Adrenal gland (tissue), 12 donors: ENCODE data around the gene EHBP1. TPM values are rescaled to one million over a fixed set of nuclear protein-coding genes. Genes with fewer than 3 reads are reported as not detected.

ENCODE experiments used
- DNase-seq, 7 donors: peaks; one replicate each; pipeline ENCODE4 v3.0.0-alpha.2; 2019 to 2020
- H3K27ac ChIP-seq, 5 donors: fragments of 200-600 bp; sonication (generic) in 4 of 5; 1 replicate in 3 of 5; 2 replicates in 2 of 5; pipeline versions ENCODE4 v1.5.1 to v1.8.0; 2016 to 2020; ENCODE audit warnings: mild to moderate bottlenecking in 1 of 5
- H3K27me3 ChIP-seq: fragments of 200-600 bp; 2 replicates; pipeline ENCODE4 v1.8.0; 2021
- H3K36me3 ChIP-seq, 2 donors: fragments of 200-600 bp; replicated peaks in 1 of 2; 1 replicate in 1 of 2; 2 replicates in 1 of 2; pipeline versions ENCODE4 v1.5.1 to v1.8.0; 2018 to 2022
- H3K4me1 ChIP-seq, 2 donors: fragments of 200-600 bp; replicated peaks in 1 of 2; 1 replicate in 1 of 2; 2 replicates in 1 of 2; pipeline versions ENCODE4 v1.5.1 to v1.8.0; 2018 to 2021
- H3K4me3 ChIP-seq, 4 donors: fragments of 200-600 bp; sonication (generic) in 3 of 4; one replicate each; pipeline ENCODE4 v1.5.1; 2016 to 2018
- H3K9me3 ChIP-seq, 3 donors: fragments of 200-600 bp; sonication (generic) in 1 of 3; replicated peaks in 1 of 3; 1 replicate in 2 of 3; 2 replicates in 1 of 3; pipeline versions ENCODE4 v1.5.1 to v1.8.0; 2016 to 2021
- CTCF ChIP-seq, 6 experiments: fragments of 450-650 bp in 4 of 6; fragments of 200-600 bp in 2 of 6; sonication (generic) in 1 of 6; IDR thresholded peaks; 1 replicate in 5 of 6; 2 replicates in 1 of 6; pipeline versions ENCODE4 v1.5.1 to v1.8.0; 2016 to 2021; ENCODE audit warnings: antibody characterized with exemption in 6 of 6, mild to moderate bottlenecking in 2 of 6, moderate library complexity in 1 of 6
- POLR2A ChIP-seq, 2 donors: fragments of 450-650 bp; IDR thresholded peaks; one replicate each; pipeline ENCODE4 v1.6.1; 2017; ENCODE audit warnings: antibody characterized with exemption in 2 of 2, mild to moderate bottlenecking in 2 of 2, moderate library complexity in 1 of 2
- WGBS, 4 donors: extraction: QIAGEN DNeasy Blood & Tissue Kit in 2 of 4; methylation state at CpG; one replicate each; pipeline versions ENCODE4 v1.1.5 to v1.1.7; 2013 to 2017; 5-methylcytosine and 5-hydroxymethylcytosine counted together
- intact Hi-C, 2 donors: fragments of 100-400 bp; cut with DNase I; formaldehyde crosslinking; loops; one replicate each; pipeline versions ENCODE4 v1.14.1 to v1.15.0; 2022 to 2023
- polyA plus RNA-seq, 3 donors: library from polyadenylated mRNA; stranded (reverse); fragments of 200-250 nt in 2 of 3; fragments of 350-450 nt in 1 of 3; fragmentation: Illumina TruSeq in 1 of 3; extraction: RNeasy Lipid Tissue Mini Kit (QIAGEN cat#74804) in 1 of 3; gene quantifications; one replicate each; pipeline ENCODE4 v1.2.3, GENCODE V29; 2013 to 2014
- total RNA-seq, 9 donors: library from RNA; depleted of rRNA in 4 of 9; stranded (reverse); fragments of >200 nt in 4 of 9; fragments of 120-200 nt in 1 of 9; fragmentation: NEBNext Ultra II Directional in 1 of 9; extraction: Animal tissue kit (Norgen Biotek cat#: 25700) in 1 of 9; gene quantifications; one replicate each; pipeline versions ENCODE4 v1.1.0 to v1.2.4, GENCODE V29; 2013 to 2023
- donor health status: healthy with polysubstance abuse.
- donor health status: Bipolar disorder and iron deficiency.
- donor health status: DM: yes; HTN: yes; CAD: no.
- donor health status: DM: no; HTN: no; CAD: no.
- donor health status: DM: no; HTN: no; CAD: no.
- donor health status: DM: yes; HTN: yes; CAD: no.

EHBP1 gene
- total and polyA plus RNA-seq, 12 donors = 13.5 to 83.6 (median 46.3) TPM

- H3K36me3 ChIP-seq = no peaks in the 10 kb centered on the region
- 93 to 97% (median 94%) methylated on average over 2 of the region's 2 CpGs for WGBS, 4 donors
- intact Hi-C loops = no loop called here
- H3K27ac ChIP-seq = no peak overlapping the region
- H3K4me3 ChIP-seq = no peak overlapping the region
- no peak for DNase-seq
- TF ChIP-seq POLR2A (IDR thresholded peaks at IDR 0.05) = no peak
- no peak for TF ChIP-seq CTCF (IDR thresholded peaks at IDR 0.05)
- H3K4me1 ChIP-seq = no peaks in the 10 kb centered on the region
- no peaks in the 10 kb centered on the region for H3K9me3 ChIP-seq
- no peaks in the 10 kb centered on the region for H3K27me3 ChIP-seq
Measured at GRCh38 chr2:62964050-62964449, 258.5 kb downstream of the EHBP1 start.

GRCh38 chr2:62964671-62965070, 259.2 kb downstream of the EHBP1 start:
- no peaks in the 10 kb centered on the region for H3K4me1 ChIP-seq
- no peak for TF ChIP-seq POLR2A (IDR thresholded peaks at IDR 0.05)
- TF ChIP-seq CTCF (IDR thresholded peaks at IDR 0.05) = no peak
- H3K9me3 ChIP-seq = no peaks in the 10 kb centered on the region
- no peak for DNase-seq
- WGBS, 4 donors = 88 to 92% (median 89%) methylated on average over 7 of the region's 7 CpGs
- intact Hi-C loops = no loop called here
- H3K27ac ChIP-seq = no peak overlapping the region
- H3K27me3 ChIP-seq = no peaks in the 10 kb centered on the region
- H3K36me3 ChIP-seq = no peaks in the 10 kb centered on the region
- no peak overlapping the region for H3K4me3 ChIP-seq

GRCh38 chr2:62966991-62967390, 261.5 kb downstream of the EHBP1 start:
- intact Hi-C loops = no loop called here
- H3K36me3 ChIP-seq = no peaks in the 10 kb centered on the region
- TF ChIP-seq CTCF (IDR thresholded peaks at IDR 0.05) = no peak
- no peaks in the 10 kb centered on the region for H3K9me3 ChIP-seq
- DNase-seq = no peak
- no peaks in the 10 kb centered on the region for H3K4me1 ChIP-seq
- no peak overlapping the region for H3K27ac ChIP-seq
- no peaks in the 10 kb centered on the region for H3K27me3 ChIP-seq
- H3K4me3 ChIP-seq = no peak overlapping the region
- 94 to 98% (median 96%) methylated on average over 6 of the region's 6 CpGs for WGBS, 4 donors

DNA sequence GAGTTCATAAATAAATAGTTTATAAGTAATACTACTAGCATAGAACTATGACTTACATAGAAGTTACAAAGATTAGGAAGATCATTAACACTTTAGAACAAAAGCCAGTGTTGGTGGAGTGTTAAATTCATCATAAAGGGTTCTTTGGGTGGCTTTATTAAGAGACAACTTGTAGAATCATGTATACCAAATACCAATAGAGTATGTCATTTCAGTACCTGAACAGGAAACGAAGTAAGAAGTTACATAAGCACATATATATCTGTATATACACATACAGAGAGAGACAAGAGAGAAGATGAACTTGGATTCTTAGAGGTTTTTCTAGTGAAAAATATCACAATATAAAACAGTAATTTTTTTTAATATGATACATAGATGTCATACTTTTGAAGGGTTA, 262.7 kb downstream of the EHBP1 start:
- DNase-seq = no peak
- Histone ChIP-seq H3K27me3 (no peaks in the 10 kb centered on the region), H3K4me3 (no peak overlapping the region), H3K27ac (no peak overlapping the region), H3K4me1 (no peaks in the 10 kb centered on the region), H3K36me3 (no peaks in the 10 kb centered on the region), H3K9me3 (no peaks in the 10 kb centered on the region)
- intact Hi-C loops = no loop called here
- 86 to 97% (median 96%) methylated on average over 1 of the region's 1 CpG for WGBS, 4 donors
- TF ChIP-seq POLR2A (IDR thresholded peaks at IDR 0.05) (no peak), CTCF (IDR thresholded peaks at IDR 0.05) (no peak)
